K562 (cell line): ENCODE measurements around the gene CDK5RAP3. TPM values are rescaled to one million over a fixed set of nuclear protein-coding genes. Genes with fewer than 3 reads are reported as not detected.
A peak's percentile ranks its signal among the peaks of the same experiment; 100 is the strongest.

Source experiments
- CBFA2T2 ChIP-seq: fragments of 450-650 bp; conservative IDR thresholded peaks from 2 replicates; pipeline ENCODE4 v1.6.1; 2017; ENCODE audit warnings: mild to moderate bottlenecking
- JUN ChIP-seq, 2 experiments: sonication (generic) in 1 of 2; formaldehyde crosslinking in 1 of 2; IDR thresholded peaks; 2 replicates each; pipeline versions ENCODE4 v1.6.1 to v1.8.0; 2012 to 2022; ENCODE audit warnings: borderline replicate concordance in 2 of 2, mild to moderate bottlenecking in 2 of 2, improper control_type of control experiment in 1 of 2, low read depth in 1 of 2, low read length in 1 of 2, missing genetic modification reagents in 1 of 2
- MTF1 ChIP-seq: fragments of 250-450 bp; sonication (Bioruptor Pico); IDR thresholded peaks from 2 replicates; pipeline ENCODE4 v1.9.0; 2021; ENCODE audit warnings: moderate library complexity, mild to moderate bottlenecking, inconsistent platforms, borderline replicate concordance
- THRAP3 ChIP-seq: fragments of 450-650 bp; IDR thresholded peaks from 2 replicates; pipeline ENCODE4 v1.6.1; 2016; ENCODE audit warnings: mild to moderate bottlenecking, inconsistent platforms, borderline replicate concordance
- WHSC1 ChIP-seq: IDR thresholded peaks from one replicate; pipeline ENCODE4 v1.6.1; 2012; ENCODE audit warnings: low read length, control low read depth, inconsistent platforms
- ZNF12 ChIP-seq: sonication (generic); formaldehyde crosslinking; IDR thresholded peaks from 2 replicates; pipeline ENCODE4 v1.4.0; 2020; ENCODE audit warnings: mild to moderate bottlenecking, missing genetic modification reagents
- ZNF197 ChIP-seq: fragments of 200-800 bp; sonication (Bioruptor generic); IDR thresholded peaks from 2 replicates; pipeline ENCODE4 v1.6.1; 2016; ENCODE audit warnings: low read depth, missing genetic modification characterization, missing compliant biosample characterization
- ZNF24 ChIP-seq: fragments of 450-650 bp; IDR thresholded peaks from 2 replicates; pipeline ENCODE4 v1.6.1; 2016
- ZNF3 ChIP-seq: fragments of 250-450 bp; sonication (Bioruptor Pico); IDR thresholded peaks from 2 replicates; pipeline ENCODE4 v1.5.0; 2021; ENCODE audit warnings: mild to moderate bottlenecking, moderate library complexity
- polyA plus RNA-seq, 8 experiments: library from polyadenylated mRNA; depleted of rRNA in 4 of 8; stranded (reverse) in 5 of 8; unstranded in 3 of 8; fragments of >200 nt; fragmentation: Nextera tagmentation in 2 of 8; fragmentation: Illumina TruSeq in 1 of 8; extraction: Ambion mirVana in 2 of 8; extraction: Trizol in 1 of 8; gene quantifications; 2 replicates each; pipeline versions ENCODE4 v1.2.1 to v1.2.3, GENCODE V29; 2011 to 2014; ENCODE audit warnings: inconsistent platforms in 1 of 8, missing spikeins in 1 of 8
- total RNA-seq, 7 experiments: library from RNA; depleted of rRNA in 6 of 7; stranded (reverse); fragments of >200 nt in 6 of 7; fragmentation: Illumina TruSeq in 2 of 7; extraction: Trizol in 2 of 7; gene quantifications; 2 replicates each; pipeline versions ENCODE4 v1.2.1 to v1.2.3, GENCODE V29; 2011 to 2021; ENCODE audit warnings: low replicate concordance in 1 of 7
- TF ChIP-seq, protein P1 (sequence below): fragments of 450-650 bp; IDR thresholded peaks from 2 replicates; pipeline ENCODE4 v1.6.1; 2016; ENCODE audit warnings: mild to moderate bottlenecking, moderate library complexity

CDK5RAP3 gene
- total and polyA plus RNA-seq, 9 of the 15 experiments (the other 6 are each of a cell fraction or from before 2014, with no cell fraction given), result 44.2 to 202 (median 91.5) TPM

DNA sequence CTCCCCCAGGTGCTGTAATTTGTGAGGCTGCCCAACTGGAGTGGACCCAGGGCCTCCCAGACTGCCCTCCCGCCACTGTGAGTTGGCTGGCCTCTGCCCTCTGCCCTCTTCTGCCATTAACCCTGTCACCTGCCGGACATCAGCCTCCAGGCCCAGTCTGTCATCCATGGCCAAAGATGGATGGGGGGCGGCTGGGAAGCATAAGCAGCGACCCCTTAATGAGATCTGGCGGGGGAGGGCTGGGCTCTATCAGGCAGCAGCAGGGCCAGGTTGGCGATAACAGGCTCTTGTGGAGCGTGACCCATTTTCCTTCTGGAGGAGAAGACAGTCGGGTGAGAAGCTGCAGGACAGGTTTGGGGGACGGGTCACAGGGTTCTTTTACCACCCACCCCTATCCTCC, 25.3 kb downstream of the CDK5RAP3 start (continued):
- TF ChIP-seq, protein P1, sequence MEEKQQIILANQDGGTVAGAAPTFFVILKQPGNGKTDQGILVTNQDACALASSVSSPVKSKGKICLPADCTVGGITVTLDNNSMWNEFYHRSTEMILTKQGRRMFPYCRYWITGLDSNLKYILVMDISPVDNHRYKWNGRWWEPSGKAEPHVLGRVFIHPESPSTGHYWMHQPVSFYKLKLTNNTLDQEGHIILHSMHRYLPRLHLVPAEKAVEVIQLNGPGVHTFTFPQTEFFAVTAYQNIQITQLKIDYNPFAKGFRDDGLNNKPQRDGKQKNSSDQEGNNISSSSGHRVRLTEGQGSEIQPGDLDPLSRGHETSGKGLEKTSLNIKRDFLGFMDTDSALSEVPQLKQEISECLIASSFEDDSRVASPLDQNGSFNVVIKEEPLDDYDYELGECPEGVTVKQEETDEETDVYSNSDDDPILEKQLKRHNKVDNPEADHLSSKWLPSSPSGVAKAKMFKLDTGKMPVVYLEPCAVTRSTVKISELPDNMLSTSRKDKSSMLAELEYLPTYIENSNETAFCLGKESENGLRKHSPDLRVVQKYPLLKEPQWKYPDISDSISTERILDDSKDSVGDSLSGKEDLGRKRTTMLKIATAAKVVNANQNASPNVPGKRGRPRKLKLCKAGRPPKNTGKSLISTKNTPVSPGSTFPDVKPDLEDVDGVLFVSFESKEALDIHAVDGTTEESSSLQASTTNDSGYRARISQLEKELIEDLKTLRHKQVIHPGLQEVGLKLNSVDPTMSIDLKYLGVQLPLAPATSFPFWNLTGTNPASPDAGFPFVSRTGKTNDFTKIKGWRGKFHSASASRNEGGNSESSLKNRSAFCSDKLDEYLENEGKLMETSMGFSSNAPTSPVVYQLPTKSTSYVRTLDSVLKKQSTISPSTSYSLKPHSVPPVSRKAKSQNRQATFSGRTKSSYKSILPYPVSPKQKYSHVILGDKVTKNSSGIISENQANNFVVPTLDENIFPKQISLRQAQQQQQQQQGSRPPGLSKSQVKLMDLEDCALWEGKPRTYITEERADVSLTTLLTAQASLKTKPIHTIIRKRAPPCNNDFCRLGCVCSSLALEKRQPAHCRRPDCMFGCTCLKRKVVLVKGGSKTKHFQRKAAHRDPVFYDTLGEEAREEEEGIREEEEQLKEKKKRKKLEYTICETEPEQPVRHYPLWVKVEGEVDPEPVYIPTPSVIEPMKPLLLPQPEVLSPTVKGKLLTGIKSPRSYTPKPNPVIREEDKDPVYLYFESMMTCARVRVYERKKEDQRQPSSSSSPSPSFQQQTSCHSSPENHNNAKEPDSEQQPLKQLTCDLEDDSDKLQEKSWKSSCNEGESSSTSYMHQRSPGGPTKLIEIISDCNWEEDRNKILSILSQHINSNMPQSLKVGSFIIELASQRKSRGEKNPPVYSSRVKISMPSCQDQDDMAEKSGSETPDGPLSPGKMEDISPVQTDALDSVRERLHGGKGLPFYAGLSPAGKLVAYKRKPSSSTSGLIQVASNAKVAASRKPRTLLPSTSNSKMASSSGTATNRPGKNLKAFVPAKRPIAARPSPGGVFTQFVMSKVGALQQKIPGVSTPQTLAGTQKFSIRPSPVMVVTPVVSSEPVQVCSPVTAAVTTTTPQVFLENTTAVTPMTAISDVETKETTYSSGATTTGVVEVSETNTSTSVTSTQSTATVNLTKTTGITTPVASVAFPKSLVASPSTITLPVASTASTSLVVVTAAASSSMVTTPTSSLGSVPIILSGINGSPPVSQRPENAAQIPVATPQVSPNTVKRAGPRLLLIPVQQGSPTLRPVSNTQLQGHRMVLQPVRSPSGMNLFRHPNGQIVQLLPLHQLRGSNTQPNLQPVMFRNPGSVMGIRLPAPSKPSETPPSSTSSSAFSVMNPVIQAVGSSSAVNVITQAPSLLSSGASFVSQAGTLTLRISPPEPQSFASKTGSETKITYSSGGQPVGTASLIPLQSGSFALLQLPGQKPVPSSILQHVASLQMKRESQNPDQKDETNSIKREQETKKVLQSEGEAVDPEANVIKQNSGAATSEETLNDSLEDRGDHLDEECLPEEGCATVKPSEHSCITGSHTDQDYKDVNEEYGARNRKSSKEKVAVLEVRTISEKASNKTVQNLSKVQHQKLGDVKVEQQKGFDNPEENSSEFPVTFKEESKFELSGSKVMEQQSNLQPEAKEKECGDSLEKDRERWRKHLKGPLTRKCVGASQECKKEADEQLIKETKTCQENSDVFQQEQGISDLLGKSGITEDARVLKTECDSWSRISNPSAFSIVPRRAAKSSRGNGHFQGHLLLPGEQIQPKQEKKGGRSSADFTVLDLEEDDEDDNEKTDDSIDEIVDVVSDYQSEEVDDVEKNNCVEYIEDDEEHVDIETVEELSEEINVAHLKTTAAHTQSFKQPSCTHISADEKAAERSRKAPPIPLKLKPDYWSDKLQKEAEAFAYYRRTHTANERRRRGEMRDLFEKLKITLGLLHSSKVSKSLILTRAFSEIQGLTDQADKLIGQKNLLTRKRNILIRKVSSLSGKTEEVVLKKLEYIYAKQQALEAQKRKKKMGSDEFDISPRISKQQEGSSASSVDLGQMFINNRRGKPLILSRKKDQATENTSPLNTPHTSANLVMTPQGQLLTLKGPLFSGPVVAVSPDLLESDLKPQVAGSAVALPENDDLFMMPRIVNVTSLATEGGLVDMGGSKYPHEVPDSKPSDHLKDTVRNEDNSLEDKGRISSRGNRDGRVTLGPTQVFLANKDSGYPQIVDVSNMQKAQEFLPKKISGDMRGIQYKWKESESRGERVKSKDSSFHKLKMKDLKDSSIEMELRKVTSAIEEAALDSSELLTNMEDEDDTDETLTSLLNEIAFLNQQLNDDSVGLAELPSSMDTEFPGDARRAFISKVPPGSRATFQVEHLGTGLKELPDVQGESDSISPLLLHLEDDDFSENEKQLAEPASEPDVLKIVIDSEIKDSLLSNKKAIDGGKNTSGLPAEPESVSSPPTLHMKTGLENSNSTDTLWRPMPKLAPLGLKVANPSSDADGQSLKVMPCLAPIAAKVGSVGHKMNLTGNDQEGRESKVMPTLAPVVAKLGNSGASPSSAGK, result no peak
- TF ChIP-seq ZNF3 (no peak), ZNF197 (CRISPR knock-in tag) (no peak), CBFA2T2 (0 out of 2 replicates have a peak, but pooled peaks have one; percentile 18), ZNF24 (no peak), THRAP3 (no peak), WHSC1 (no peak), JUN (IDR thresholded peaks at IDR 0.05; ENCODE audit: borderline replicate concordance, low read depth, low read length) (no peak), JUN (CRISPR knock-in tag; IDR thresholded peaks at IDR 0.05; ENCODE audit: borderline replicate concordance) (no peak), MTF1 (CRISPR knock-in tag) (no peak), ZNF12 (no peak)
